GM23338 (cell line): ENCODE results near the gene TTC16. TPM values are rescaled to one million over a fixed set of nuclear protein-coding genes. Genes with fewer than 3 reads are reported as not detected.

Experiments used
- ATAC-seq: fragments of 200-7000 bp; cut with Tn5 transposase; 3 replicates; pipeline ENCODE4 v1.9.1; 2020
- DNase-seq: peaks from one replicate; pipeline ENCODE4 v3.0.0-alpha.2; 2015; ENCODE audit warnings: low spot score
- H2AFZ ChIP-seq: fragments of 200-600 bp; sonication (generic); 2 replicates; pipeline ENCODE4 v1.8.0; 2016; ENCODE audit warnings: antibody characterized with exemption, mild to moderate bottlenecking, moderate library complexity
- H3F3A ChIP-seq: fragments of 200-600 bp; sonication (generic); replicated peaks from 2 replicates; pipeline ENCODE4 v1.8.0; 2017; ENCODE audit warnings: antibody characterized with exemption, mixed run types, low read depth
- H3K27ac ChIP-seq: fragments of 200-600 bp; sonication (generic); 2 replicates; pipeline ENCODE4 v1.6.1; 2016; ENCODE audit warnings: low read depth
- H3K27me3 ChIP-seq: fragments of 200-600 bp; sonication (generic); 2 replicates; pipeline ENCODE4 v1.8.0; 2016; ENCODE audit warnings: mild to moderate bottlenecking, mixed run types, moderate library complexity; ENCODE audit not compliant: insufficient read depth
- H3K36me3 ChIP-seq: fragments of 200-600 bp; sonication (generic); 2 replicates; pipeline ENCODE4 v1.8.0; 2016; ENCODE audit warnings: mild to moderate bottlenecking; ENCODE audit not compliant: insufficient read depth
- H3K4me1 ChIP-seq: fragments of 200-600 bp; sonication (generic); 2 replicates; pipeline ENCODE4 v1.8.0; 2016; ENCODE audit warnings: mild to moderate bottlenecking, moderate library complexity; ENCODE audit not compliant: insufficient read depth
- H3K4me2 ChIP-seq: fragments of 200-600 bp; sonication (generic); 2 replicates; pipeline ENCODE4 v1.7.1; 2017; ENCODE audit warnings: mixed run types
- H3K4me3 ChIP-seq: fragments of 200-600 bp; sonication (generic); 2 replicates; pipeline ENCODE4 v1.6.1; 2016; ENCODE audit warnings: mixed run types
- H3K79me2 ChIP-seq: fragments of 200-600 bp; sonication (generic); replicated peaks from 2 replicates; pipeline ENCODE4 v1.8.0; 2017; ENCODE audit warnings: mild to moderate bottlenecking; ENCODE audit not compliant: insufficient read depth
- H3K9me2 ChIP-seq: fragments of 200-600 bp; sonication (generic); 2 replicates; pipeline ENCODE4 v1.8.0; 2017; ENCODE audit not compliant: insufficient read depth
- H4K20me1 ChIP-seq: fragments of 200-600 bp; sonication (generic); replicated peaks from 2 replicates; pipeline ENCODE4 v1.8.0; 2017; ENCODE audit warnings: mild to moderate bottlenecking; ENCODE audit not compliant: insufficient read depth
- H3K27ac Mint-ChIP-seq: 2 replicates; pipeline ENCODE4 v1.8.0; 2020; ENCODE audit warnings: inconsistent platforms, mild to moderate bottlenecking, moderate library complexity, mixed read lengths
- H3K27me3 Mint-ChIP-seq: 3 replicates; pipeline ENCODE4 v1.8.0; 2022; ENCODE audit warnings: low read depth, mild to moderate bottlenecking, moderate library complexity, mixed read lengths, inconsistent platforms; ENCODE audit not compliant: insufficient read depth, poor library complexity
- H3K36me3 Mint-ChIP-seq: 3 replicates; pipeline ENCODE4 v1.8.0; 2021; ENCODE audit warnings: low read depth, mild to moderate bottlenecking, inconsistent platforms, moderate library complexity, mixed read lengths
- H3K4me1 Mint-ChIP-seq: 3 replicates; pipeline ENCODE4 v1.8.0; 2020; ENCODE audit warnings: mild to moderate bottlenecking, inconsistent platforms, mixed read lengths
- H3K4me3 Mint-ChIP-seq: 3 replicates; pipeline ENCODE4 v1.8.0; 2021; ENCODE audit warnings: moderate library complexity, mild to moderate bottlenecking, inconsistent platforms, mixed read lengths
- H3K9me3 Mint-ChIP-seq: 3 replicates; pipeline ENCODE4 v1.8.0; 2020; ENCODE audit warnings: moderate library complexity, mild to moderate bottlenecking, inconsistent platforms, mixed read lengths
- CREB1 ChIP-seq: fragments of 250-450 bp; sonication (Bioruptor Pico); IDR thresholded peaks from 2 replicates; pipeline ENCODE4 v1.5.0; 2020; ENCODE audit warnings: low read depth, mild to moderate bottlenecking, moderate library complexity
- ETS1 ChIP-seq: IDR thresholded peaks from 2 replicates; pipeline ENCODE4 v1.6.1; 2016; ENCODE audit warnings: antibody characterized with exemption
- EZH2 ChIP-seq: fragments of 200-600 bp; sonication (generic); IDR thresholded peaks from one replicate; pipeline ENCODE4 v1.8.0; 2017; ENCODE audit warnings: antibody characterized with exemption, mild to moderate bottlenecking, low read depth; ENCODE audit not compliant: unreplicated experiment
- EZH2phosphoT487 ChIP-seq: fragments of 200-600 bp; sonication (generic); IDR thresholded peaks from one replicate; pipeline ENCODE4 v1.8.1; 2018; ENCODE audit warnings: antibody characterized with exemption; ENCODE audit not compliant: unreplicated experiment
- JUNB ChIP-seq: IDR thresholded peaks from one replicate; pipeline ENCODE4 v1.6.1; 2016; ENCODE audit warnings: antibody characterized with exemption; ENCODE audit not compliant: unreplicated experiment
- NANOG ChIP-seq: IDR thresholded peaks from 2 replicates; pipeline ENCODE4 v1.6.1; 2016; ENCODE audit warnings: antibody characterized with exemption, borderline replicate concordance
- POLR2AphosphoS5 ChIP-seq: IDR thresholded peaks from 2 replicates; pipeline ENCODE4 v1.6.1; 2016; ENCODE audit warnings: antibody characterized with exemption, low read depth
- STAT1 ChIP-seq: IDR thresholded peaks from one replicate; pipeline ENCODE4 v1.6.1; 2016; ENCODE audit warnings: antibody characterized with exemption; ENCODE audit not compliant: unreplicated experiment
- ZNF114 ChIP-seq: fragments of 250-450 bp; sonication (Bioruptor Pico); IDR thresholded peaks from 2 replicates; pipeline ENCODE4 v1.5.0; 2020; ENCODE audit warnings: mild to moderate bottlenecking, moderate library complexity
- ZNF331 ChIP-seq: fragments of 250-450 bp; sonication (Bioruptor Pico); IDR thresholded peaks from 2 replicates; pipeline ENCODE4 v1.5.0; 2020; ENCODE audit warnings: low read depth, mild to moderate bottlenecking, moderate library complexity
- ZNF462 ChIP-seq: fragments of 250-450 bp; sonication (Bioruptor Pico); IDR thresholded peaks from 2 replicates; pipeline ENCODE4 v1.5.0; 2020; ENCODE audit warnings: mild to moderate bottlenecking, moderate library complexity
- polyA plus RNA-seq: library from polyadenylated mRNA; unstranded; fragments of >200 nt; fragmentation: Nextera tagmentation; extraction: Ambion mirVana; gene quantifications from 2 replicates; pipeline ENCODE4 v1.2.1, GENCODE V29; 2016
- total RNA-seq: library from RNA; depleted of rRNA; stranded (reverse); fragments of >200 nt; shearing (Covaris generic); gene quantifications from 2 replicates; pipeline ENCODE4 v1.2.3, GENCODE V29; 2014
- TF ChIP-seq, protein P1 (sequence below), 2 experiments: fragments of 200-600 bp in 1 of 2; sonication (generic) in 1 of 2; conservative IDR thresholded peaks; 2 replicates each; pipeline versions ENCODE4 v1.5.1 to v1.6.1; 2016 to 2017; ENCODE audit warnings: antibody characterized with exemption in 2 of 2, low read depth in 2 of 2, mild to moderate bottlenecking in 2 of 2, moderate library complexity in 1 of 2
- TF ChIP-seq, protein P2 (sequence below): IDR thresholded peaks from one replicate; pipeline ENCODE4 v1.6.1; 2018; ENCODE audit warnings: antibody characterized with exemption; ENCODE audit not compliant: unreplicated experiment

TTC16 gene
- total and polyA plus RNA-seq, 2 experiments from 2014 or later = not detected

- no peak for DNase-seq
- Histone ChIP-seq H3K4me2 (no peak overlapping the region), H3K4me1 (peaks cover 5% of the 10 kb centered on the region; the same call in 1 of the 2 replicates), H3K9me2 (no peaks in the 10 kb centered on the region), H2AFZ (no peak overlapping the region), H3F3A (no peaks in the 10 kb centered on the region; the same call in 1 of the 2 replicates), H3K4me3 (no peak overlapping the region), H3K27me3 (no peaks in the 10 kb centered on the region), H3K79me2 (no peaks in the 10 kb centered on the region), H3K27ac (no peak overlapping the region), H4K20me1 (no peaks in the 10 kb centered on the region), H3K36me3 (no peaks in the 10 kb centered on the region)
- Mint-ChIP-seq H3K27ac (no peak overlapping the region), H3K4me3 (no peak overlapping the region), H3K4me1 (peaks cover 14% of the 10 kb centered on the region), H3K9me3 (peaks cover under 1% of the 10 kb centered on the region; the same call in 2 of the 3 replicates), H3K27me3 (peaks cover 6% of the 10 kb centered on the region), H3K36me3 (no peaks in the 10 kb centered on the region; the same call in 2 of the 3 replicates)
- TF ChIP-seq POLR2AphosphoS5 = no peak
- TF ChIP-seq, protein P1, sequence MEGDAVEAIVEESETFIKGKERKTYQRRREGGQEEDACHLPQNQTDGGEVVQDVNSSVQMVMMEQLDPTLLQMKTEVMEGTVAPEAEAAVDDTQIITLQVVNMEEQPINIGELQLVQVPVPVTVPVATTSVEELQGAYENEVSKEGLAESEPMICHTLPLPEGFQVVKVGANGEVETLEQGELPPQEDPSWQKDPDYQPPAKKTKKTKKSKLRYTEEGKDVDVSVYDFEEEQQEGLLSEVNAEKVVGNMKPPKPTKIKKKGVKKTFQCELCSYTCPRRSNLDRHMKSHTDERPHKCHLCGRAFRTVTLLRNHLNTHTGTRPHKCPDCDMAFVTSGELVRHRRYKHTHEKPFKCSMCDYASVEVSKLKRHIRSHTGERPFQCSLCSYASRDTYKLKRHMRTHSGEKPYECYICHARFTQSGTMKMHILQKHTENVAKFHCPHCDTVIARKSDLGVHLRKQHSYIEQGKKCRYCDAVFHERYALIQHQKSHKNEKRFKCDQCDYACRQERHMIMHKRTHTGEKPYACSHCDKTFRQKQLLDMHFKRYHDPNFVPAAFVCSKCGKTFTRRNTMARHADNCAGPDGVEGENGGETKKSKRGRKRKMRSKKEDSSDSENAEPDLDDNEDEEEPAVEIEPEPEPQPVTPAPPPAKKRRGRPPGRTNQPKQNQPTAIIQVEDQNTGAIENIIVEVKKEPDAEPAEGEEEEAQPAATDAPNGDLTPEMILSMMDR (conservative IDR thresholded peaks at IDR 0.05; ENCODE audit: low read depth in 2 of 2) = no peak
- TF ChIP-seq ZNF114 = no peak
- no peak for TF ChIP-seq EZH2
- no peak for TF ChIP-seq CREB1
- no peak for TF ChIP-seq STAT1
- TF ChIP-seq ETS1 = no peak
- TF ChIP-seq, protein P2, sequence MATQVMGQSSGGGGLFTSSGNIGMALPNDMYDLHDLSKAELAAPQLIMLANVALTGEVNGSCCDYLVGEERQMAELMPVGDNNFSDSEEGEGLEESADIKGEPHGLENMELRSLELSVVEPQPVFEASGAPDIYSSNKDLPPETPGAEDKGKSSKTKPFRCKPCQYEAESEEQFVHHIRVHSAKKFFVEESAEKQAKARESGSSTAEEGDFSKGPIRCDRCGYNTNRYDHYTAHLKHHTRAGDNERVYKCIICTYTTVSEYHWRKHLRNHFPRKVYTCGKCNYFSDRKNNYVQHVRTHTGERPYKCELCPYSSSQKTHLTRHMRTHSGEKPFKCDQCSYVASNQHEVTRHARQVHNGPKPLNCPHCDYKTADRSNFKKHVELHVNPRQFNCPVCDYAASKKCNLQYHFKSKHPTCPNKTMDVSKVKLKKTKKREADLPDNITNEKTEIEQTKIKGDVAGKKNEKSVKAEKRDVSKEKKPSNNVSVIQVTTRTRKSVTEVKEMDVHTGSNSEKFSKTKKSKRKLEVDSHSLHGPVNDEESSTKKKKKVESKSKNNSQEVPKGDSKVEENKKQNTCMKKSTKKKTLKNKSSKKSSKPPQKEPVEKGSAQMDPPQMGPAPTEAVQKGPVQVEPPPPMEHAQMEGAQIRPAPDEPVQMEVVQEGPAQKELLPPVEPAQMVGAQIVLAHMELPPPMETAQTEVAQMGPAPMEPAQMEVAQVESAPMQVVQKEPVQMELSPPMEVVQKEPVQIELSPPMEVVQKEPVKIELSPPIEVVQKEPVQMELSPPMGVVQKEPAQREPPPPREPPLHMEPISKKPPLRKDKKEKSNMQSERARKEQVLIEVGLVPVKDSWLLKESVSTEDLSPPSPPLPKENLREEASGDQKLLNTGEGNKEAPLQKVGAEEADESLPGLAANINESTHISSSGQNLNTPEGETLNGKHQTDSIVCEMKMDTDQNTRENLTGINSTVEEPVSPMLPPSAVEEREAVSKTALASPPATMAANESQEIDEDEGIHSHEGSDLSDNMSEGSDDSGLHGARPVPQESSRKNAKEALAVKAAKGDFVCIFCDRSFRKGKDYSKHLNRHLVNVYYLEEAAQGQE = no peak
- no peak for TF ChIP-seq EZH2phosphoT487
- TF ChIP-seq NANOG = no peak
- TF ChIP-seq JUNB = no peak
- no peak for TF ChIP-seq ZNF462 (CRISPR knock-in tag)
- no peak for TF ChIP-seq ZNF331 (CRISPR knock-in tag)
- no peak for ATAC-seq
Observed at GRCh38 chr9:127703289-127703946, 12.5 kb upstream of the TTC16 start.
